SK-N-MC (cell line): ENCODE results near the gene REEP1.

Source experiments
- DNase-seq: peaks from one replicate; pipeline ENCODE4 v3.0.0-alpha.2; 2011; ENCODE audit warnings: low read depth, low spot score
- H3K27ac ChIP-seq: fragments of 200-600 bp; sonication (generic); 2 replicates; pipeline ENCODE4 v1.5.1; 2016; ENCODE audit warnings: mixed run types
- H3K36me3 ChIP-seq: fragments of 200-600 bp; sonication (generic); 2 replicates; pipeline ENCODE4 v1.6.1; 2017; ENCODE audit warnings: antibody characterized with exemption, low read length, mixed read lengths; ENCODE audit not compliant: insufficient read depth
- H3K4me3 ChIP-seq: fragments of 200-600 bp; sonication (generic); 2 replicates; pipeline ENCODE4 v1.5.1; 2016
- H3K9ac ChIP-seq: fragments of 200-600 bp; sonication (generic); 2 replicates; pipeline ENCODE4 v1.8.0; 2017; ENCODE audit warnings: mixed run types, mixed read lengths; ENCODE audit not compliant: insufficient read length
- H3K9me3 ChIP-seq: fragments of 200-600 bp; sonication (generic); 2 replicates; pipeline ENCODE4 v1.6.1; 2017; ENCODE audit warnings: low read depth, mild to moderate bottlenecking, antibody characterized with exemption, low read length, moderate library complexity, mixed read lengths
- EZH2 ChIP-seq: fragments of 200-600 bp; sonication (generic); IDR thresholded peaks from one replicate; pipeline ENCODE4 v1.6.1; 2017; ENCODE audit warnings: antibody characterized with exemption
- FOXP2 ChIP-seq: optimal IDR thresholded peaks from 2 replicates; pipeline ENCODE3; 2011; ENCODE audit warnings: mild to moderate bottlenecking, moderate library complexity; ENCODE audit not compliant: insufficient read depth; ENCODE audit errors: extremely low read length, control extremely low read depth
- POLR2AphosphoS5 ChIP-seq: IDR thresholded peaks from 2 replicates; pipeline ENCODE4 v1.6.1; 2012; ENCODE audit warnings: mild to moderate bottlenecking, low read depth, low read length, borderline replicate concordance

Gene REEP1

DNA sequence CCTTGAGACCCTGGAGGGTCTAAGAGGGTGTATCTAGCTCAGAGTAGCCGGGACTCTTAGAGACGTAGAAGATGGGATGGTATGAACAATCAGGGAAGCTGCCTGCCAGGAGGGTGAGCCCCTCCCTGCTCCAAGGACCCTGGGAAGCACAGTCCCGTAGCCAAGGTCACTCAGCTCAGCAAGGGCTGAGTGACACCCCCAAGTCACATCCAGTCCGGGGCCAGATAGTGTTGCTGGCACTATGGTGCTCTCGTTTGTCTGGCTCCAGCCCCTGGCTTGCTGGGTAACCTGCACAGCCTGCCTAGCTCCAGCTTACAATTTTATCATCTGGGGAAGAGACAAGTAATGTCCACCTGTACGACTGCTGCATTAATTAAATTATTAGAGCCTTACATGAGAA is 22.3 kb downstream of the REEP1 start:
- no peak for DNase-seq
- Histone ChIP-seq H3K9me3 (no peaks in the 10 kb centered on the region), H3K36me3 (no peaks in the 10 kb centered on the region), H3K4me3 (no peak overlapping the region), H3K9ac (no peak overlapping the region), H3K27ac (no peak overlapping the region)
- TF ChIP-seq FOXP2 = no peak
- no peak for TF ChIP-seq POLR2AphosphoS5
- TF ChIP-seq EZH2 = no peak

DNA sequence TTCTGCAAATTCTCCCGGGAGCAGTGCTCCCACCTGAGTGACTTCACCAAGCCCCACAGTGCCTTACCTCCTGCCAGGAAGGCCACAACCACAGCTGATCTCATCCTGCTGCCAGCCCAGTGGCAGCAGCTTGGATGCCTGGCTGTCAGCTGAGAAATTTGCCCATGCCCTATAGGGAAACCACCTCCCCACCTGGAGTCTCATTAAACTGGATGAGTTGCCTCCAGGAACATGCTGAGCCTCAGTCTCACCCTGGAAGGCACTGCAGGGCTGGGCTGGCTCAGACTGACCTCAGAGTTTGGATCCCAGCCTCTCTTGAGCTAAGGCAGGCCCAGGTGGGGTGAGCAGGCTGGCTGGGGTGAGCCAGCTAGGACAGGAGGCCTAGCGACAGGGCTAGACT is 23.3 kb downstream of the REEP1 start:
- no peaks in the 10 kb centered on the region for H3K9me3 ChIP-seq
- H3K36me3 ChIP-seq = no peaks in the 10 kb centered on the region
- H3K4me3 ChIP-seq = no peak overlapping the region
- TF ChIP-seq POLR2AphosphoS5 (no peak), FOXP2 (no peak), EZH2 (no peak)
- no peak overlapping the region for H3K9ac ChIP-seq
- no peak overlapping the region for H3K27ac ChIP-seq
- no peak for DNase-seq

DNA sequence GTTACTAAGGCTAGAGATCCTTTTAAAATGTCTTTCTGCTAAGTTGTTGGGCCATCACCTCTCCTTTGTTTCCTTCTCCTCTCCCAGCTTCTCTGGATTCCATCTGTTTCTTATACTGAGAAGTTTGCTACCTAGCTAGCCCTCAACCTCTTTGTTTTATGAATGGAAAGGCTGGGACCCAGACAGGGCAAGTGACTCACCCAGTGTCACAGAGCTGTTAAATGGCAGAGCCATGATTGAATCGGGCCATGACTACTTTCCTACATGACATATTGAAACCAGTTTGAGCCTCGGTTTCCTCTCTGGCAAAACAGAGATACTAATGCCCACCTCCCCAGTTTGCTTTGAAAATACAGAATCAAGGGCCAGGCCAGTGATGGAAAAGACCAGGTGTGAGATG is 24.1 kb downstream of the REEP1 start:
- no peaks in the 10 kb centered on the region for H3K9me3 ChIP-seq

DNA sequence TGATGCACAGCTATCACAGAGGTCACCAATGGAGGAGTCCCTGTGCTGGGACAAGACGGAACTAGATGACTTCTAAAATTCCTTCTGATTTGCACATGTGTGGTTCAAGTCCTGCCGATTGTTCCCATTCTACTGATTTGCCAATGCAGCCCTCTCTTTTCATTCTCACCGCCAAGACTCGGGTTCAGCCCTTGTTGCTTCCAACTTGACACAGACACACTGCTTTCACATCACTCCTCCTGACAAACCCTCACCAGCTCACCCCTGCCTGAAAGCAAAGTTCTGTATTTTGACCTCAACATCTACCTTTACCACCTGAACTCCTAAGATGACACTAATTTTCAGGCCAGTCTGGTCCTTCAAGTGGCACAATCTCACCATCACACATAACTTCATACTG is 25.5 kb downstream of the REEP1 start:
- Histone ChIP-seq H3K27ac (no peak overlapping the region), H3K36me3 (no peaks in the 10 kb centered on the region), H3K9me3 (no peaks in the 10 kb centered on the region), H3K9ac (no peak overlapping the region), H3K4me3 (no peak overlapping the region)
- TF ChIP-seq POLR2AphosphoS5 (no peak), EZH2 (no peak), FOXP2 (no peak)
- no peak for DNase-seq

More for the DNA sequence above, 24.1 kb downstream of the REEP1 start:
- no peak overlapping the region for H3K27ac ChIP-seq
- no peak overlapping the region for H3K4me3 ChIP-seq
- TF ChIP-seq FOXP2 = no peak
- TF ChIP-seq POLR2AphosphoS5 = no peak
- TF ChIP-seq EZH2 = no peak
- DNase-seq = no peak
- no peak overlapping the region for H3K9ac ChIP-seq
- H3K36me3 ChIP-seq = no peaks in the 10 kb centered on the region

DNA sequence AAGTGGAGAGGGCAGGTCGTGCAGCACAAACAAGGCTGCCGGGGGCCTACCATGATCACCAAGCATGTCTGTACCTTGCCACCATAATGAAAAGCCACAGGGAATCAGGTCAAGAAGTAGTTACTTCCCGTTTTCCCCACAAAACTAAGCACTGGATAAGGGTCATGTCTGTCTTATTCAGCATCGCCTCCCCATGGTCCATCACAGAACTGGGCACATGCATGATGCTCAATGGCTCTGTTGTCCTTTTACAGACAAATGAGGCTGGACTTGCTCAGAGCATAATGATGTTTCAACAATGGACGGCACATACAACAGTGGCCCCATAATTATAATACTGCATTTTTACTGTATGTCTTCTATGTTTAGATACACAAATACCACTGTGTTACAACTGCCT is 27.5 kb downstream of the REEP1 start:
- H3K36me3 ChIP-seq = no peaks in the 10 kb centered on the region
- no peak overlapping the region for H3K27ac ChIP-seq
- no peaks in the 10 kb centered on the region for H3K9me3 ChIP-seq
- no peak overlapping the region for H3K4me3 ChIP-seq
- TF ChIP-seq EZH2 (no peak), FOXP2 (no peak), POLR2AphosphoS5 (no peak)
- H3K9ac ChIP-seq = no peak overlapping the region
- no peak for DNase-seq

DNA sequence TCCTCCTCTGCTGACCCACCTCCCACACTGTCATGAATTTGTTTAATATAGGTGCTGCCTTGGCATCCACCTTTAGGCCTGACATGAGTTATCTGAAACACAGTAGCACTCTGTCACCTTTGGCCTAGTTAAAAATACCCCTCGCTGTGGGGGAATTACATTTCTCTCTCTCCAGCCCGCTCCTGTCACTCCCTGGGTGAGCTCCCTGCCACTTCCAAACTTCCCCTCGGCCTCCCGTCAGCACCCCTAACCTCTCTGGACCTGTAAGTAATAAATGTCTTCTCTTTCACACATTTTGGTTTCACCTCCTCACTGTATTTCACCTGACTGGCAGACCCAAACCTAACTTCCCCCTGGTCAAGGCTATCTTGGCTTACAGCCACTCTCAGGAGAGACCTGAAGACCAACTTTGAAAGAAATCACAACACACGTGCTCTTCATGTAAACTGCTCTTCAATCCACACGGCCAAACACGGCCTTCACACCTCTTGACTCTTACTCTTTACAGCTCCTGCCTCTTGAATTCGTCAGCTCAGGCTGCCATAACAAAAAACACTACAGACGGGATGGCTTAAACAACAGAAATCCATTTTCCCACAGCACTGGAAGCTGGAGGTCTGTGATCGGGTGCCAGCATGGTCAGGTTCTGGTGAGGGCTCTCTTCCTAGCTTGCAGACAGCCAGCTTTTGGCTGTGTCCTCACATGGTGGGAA is 28.3 kb downstream of the REEP1 start:
- Histone ChIP-seq H3K9me3 (no peaks in the 10 kb centered on the region), H3K4me3 (no peak overlapping the region), H3K36me3 (no peaks in the 10 kb centered on the region), H3K9ac (no peak overlapping the region), H3K27ac (no peak overlapping the region)
- no peak for DNase-seq
- TF ChIP-seq FOXP2 (no peak), EZH2 (no peak), POLR2AphosphoS5 (no peak)

DNA sequence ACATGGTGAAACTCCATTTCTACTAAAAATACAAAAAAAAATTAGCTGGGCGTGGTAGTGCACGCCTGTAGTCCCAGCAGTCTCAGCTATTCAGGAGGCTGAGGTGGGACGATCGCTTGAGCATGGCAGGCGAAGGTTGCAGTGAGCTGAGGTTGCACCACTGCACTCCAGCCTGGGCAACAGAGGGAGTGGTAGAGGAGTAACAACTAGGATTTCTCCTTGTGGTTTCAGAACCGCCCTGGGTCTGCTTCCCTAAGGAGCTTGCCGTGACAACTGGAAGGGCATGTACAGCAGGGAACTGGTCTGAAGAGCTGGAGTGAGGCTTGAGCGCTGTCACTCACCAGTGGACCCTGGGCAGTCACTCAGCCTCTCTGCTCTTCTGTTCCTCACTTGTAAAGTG is 29.1 kb downstream of the REEP1 start:
- DNase-seq = no peak

DNA sequence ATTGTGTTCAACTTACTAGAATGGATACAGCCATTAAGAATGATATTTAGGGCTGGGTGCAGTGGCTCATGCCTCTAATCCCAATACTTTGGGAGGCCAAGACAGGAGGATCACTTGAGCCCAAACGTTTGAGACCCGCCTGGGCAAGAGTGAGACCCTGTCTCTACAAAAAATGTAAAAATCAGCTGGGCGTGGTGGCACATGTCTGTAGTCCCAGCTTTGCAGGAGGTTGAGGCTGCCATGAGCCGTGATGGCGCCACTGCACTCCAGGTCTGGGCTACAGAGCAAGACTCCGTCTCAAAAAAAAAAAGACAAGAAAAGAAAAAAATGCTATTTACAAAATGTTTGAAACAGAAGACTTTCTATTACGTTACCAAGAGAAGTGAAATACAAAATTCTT is 30.0 kb downstream of the REEP1 start:
- Histone ChIP-seq H3K27ac (no peak overlapping the region), H3K9me3 (no peaks in the 10 kb centered on the region), H3K9ac (no peak overlapping the region), H3K4me3 (no peak overlapping the region), H3K36me3 (no peaks in the 10 kb centered on the region)
- TF ChIP-seq EZH2 (no peak), POLR2AphosphoS5 (no peak), FOXP2 (no peak)
- DNase-seq = no peak

More for the DNA sequence above, 29.1 kb downstream of the REEP1 start:
- no peak overlapping the region for H3K9ac ChIP-seq
- H3K9me3 ChIP-seq = no peaks in the 10 kb centered on the region
- no peak overlapping the region for H3K27ac ChIP-seq
- H3K4me3 ChIP-seq = no peak overlapping the region
- H3K36me3 ChIP-seq = no peaks in the 10 kb centered on the region
- no peak for TF ChIP-seq POLR2AphosphoS5
- TF ChIP-seq EZH2 = no peak
- TF ChIP-seq FOXP2 = no peak

DNA sequence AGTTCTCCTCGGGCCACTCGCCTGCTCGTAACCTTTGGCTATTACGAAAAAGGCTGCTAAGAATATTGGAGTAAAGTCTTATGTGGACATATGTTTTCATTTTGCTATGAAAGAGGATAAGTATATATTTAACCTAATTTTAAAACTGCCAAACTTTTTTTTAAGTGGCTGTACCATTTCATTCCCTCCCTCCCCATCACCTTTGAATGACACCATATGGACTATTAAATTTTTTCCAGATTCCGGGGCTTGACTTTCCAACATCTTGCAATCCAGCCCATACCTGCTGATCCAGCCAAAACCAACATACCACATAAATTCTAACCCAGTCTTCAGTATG is 31.5 kb downstream of the REEP1 start:
- TF ChIP-seq POLR2AphosphoS5 (no peak), EZH2 (no peak), FOXP2 (no peak)
- H3K36me3 ChIP-seq = no peaks in the 10 kb centered on the region
- no peak overlapping the region for H3K4me3 ChIP-seq
- H3K9me3 ChIP-seq = no peaks in the 10 kb centered on the region
- no peak overlapping the region for H3K9ac ChIP-seq
- H3K27ac ChIP-seq = no peak overlapping the region
- no peak for DNase-seq

DNA sequence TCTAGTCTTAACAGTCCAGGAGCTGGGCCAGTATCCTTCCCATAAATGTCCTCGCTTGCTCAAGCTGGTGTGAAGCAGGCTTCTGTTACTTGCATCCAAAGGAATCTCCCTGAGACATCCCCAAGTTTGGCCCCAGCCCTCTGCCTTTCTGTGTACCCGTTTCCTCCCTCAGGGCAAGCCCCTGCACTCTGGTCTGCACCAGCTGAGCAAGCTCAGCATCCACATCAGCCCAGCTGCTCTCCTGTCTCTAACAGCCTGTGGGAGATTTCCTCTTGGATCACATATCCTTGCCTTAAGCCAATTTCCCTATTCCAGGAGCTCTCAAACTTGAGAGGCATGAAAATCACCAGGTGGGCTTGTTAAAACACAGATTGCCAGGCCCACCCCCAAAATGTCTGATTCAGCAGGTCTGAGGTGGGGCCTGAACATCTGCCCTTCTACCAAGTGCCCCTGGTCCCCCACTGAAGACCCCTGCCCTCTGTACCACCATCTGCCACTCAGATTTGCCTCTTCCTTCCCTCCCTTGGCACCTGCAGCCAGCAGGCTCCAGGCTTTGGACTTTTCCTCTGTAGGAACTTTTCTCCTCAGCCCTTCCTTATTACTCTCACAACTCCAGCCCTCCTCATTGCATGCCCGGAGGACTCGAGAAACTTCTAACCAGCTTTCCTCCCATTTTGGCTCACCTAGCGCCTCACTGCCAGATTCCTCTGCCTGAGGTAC is 32.1 kb downstream of the REEP1 start:
- no peak for TF ChIP-seq EZH2
- TF ChIP-seq POLR2AphosphoS5 = no peak
- no peak for TF ChIP-seq FOXP2
- DNase-seq = no peak
- Histone ChIP-seq H3K4me3 (no peak overlapping the region), H3K36me3 (no peaks in the 10 kb centered on the region), H3K9me3 (no peaks in the 10 kb centered on the region), H3K9ac (no peak overlapping the region), H3K27ac (no peak overlapping the region)
